A549 treated with Mapracorat at 1 μM for 4 hours (cell line): ENCODE data around the gene SVBP. TPM values are rescaled to one million over a fixed set of nuclear protein-coding genes. Genes with fewer than 3 reads are reported as not detected.

Source experiments
- total RNA-seq: library from RNA; stranded (reverse); fragments of 200-300 nt; extraction: Qiagen RNA extraction; gene quantifications from 5 replicates; pipeline ENCODE4 v1.2.3, GENCODE V29; 2022

The SVBP gene
- total RNA-seq, result 13.4 to 16.0 TPM (median 15.0 TPM) in 5 replicates

GRCh38 chr1:42816585-42817439 lies at the start of gene SVBP, which contains the start of gene ERMAP:
SVBP (minus strand) TSS chr1:42817397; CDS start chr1:42816544, 853 bp downstream.
ERMAP (plus strand) TSS chr1:42817122; CDS start chr1:42830449, 13,327 bp downstream.

GRCh38 chr1:42846257-42847110 lies 29.3 kb upstream of the SVBP start, which contains the start of gene ZNF691:
ZNF691 (plus strand) TSS chr1:42846613; CDS start chr1:42849659, 3,046 bp downstream.

GRCh38 chr1:42784946-42785693 lies 32.1 kb downstream of the SVBP start, which contains the start of gene TMEM269:
TMEM269 (plus strand) TSS chr1:42784991; CDS start chr1:42789894, 4,903 bp downstream.

GRCh38 chr1:42766741-42767509 lies 50.3 kb downstream of the SVBP start, which contains the start of the genes C1orf50 and P3H1:
C1orf50 (plus strand) TSS chr1:42767249; CDS start chr1:42767312, 63 bp downstream.
P3H1 (minus strand) TSS chr1:42767028; CDS start chr1:42766971, 57 bp downstream.

Other genes with a start within 250 kb of the SVBP start
- gene PPIH, start 159.0 kb downstream of the SVBP start, total RNA-seq, result 58.6 to 73.0 TPM (median 63.3 TPM) in 5 replicates
- 734 to 809 TPM (median 780 TPM) in 5 replicates for gene YBX1, start 135.0 kb downstream of the SVBP start, total RNA-seq
- gene CLDN19, start 77.2 kb downstream of the SVBP start, total RNA-seq, result not detected in 5 replicates
- gene P3H1, start 50.4 kb downstream of the SVBP start, total RNA-seq, result 24.9 to 32.8 TPM (median 31.5 TPM) in 5 replicates
- 3.2 to 4.6 TPM (median 3.9 TPM) in 5 replicates for gene C1orf50, start 50.1 kb downstream of the SVBP start, total RNA-seq
- 0.06 to 0.32 TPM (median 0.12 TPM) in 4 of 5 replicates, not detected in the other for gene TMEM269, start 32.4 kb downstream of the SVBP start, total RNA-seq
- 3.4 to 4.3 TPM (median 3.6 TPM) in 5 replicates for gene ERMAP, start 275 bp downstream of the SVBP start, total RNA-seq
- gene ZNF691, start 29.2 kb upstream of the SVBP start, total RNA-seq, result 6.0 to 7.9 TPM (median 6.5 TPM) in 5 replicates
- 96.1 to 110 TPM (median 100 TPM) in 5 replicates for gene SLC2A1, start 141.5 kb upstream of the SVBP start, total RNA-seq